K562 (cell line): ENCODE results near the gene TRIP10. TPM values are rescaled to one million over a fixed set of nuclear protein-coding genes. Genes with fewer than 3 reads are reported as not detected.

ENCODE experiments used
- ATAC-seq: fragments of 200-7000 bp; cut with Tn5 transposase; 3 replicates; pipeline ENCODE4 v1.9.1; 2020; ENCODE audit warnings: moderate library complexity
- BruUV-seq: library from RNA; stranded (reverse); fragments of 400-500 nt; replicated peaks from 2 replicates; lab custom pipeline; 2021; lab: Mats Ljungman, UMichigan
- CTCF ChIA-PET: fragments of 300-600 bp; formaldehyde crosslinking; extraction: SDS; loops from one replicate; lab custom pipeline; 2021; ENCODE audit warnings: low intra/inter-chr PET ratio; lab: Yijun Ruan, JAX
- POLR2A ChIA-PET: fragments of 300-600, 350-650 bp; sonication (Branson Sonifier 250); formaldehyde crosslinking; extraction: SDS; loops from one replicate; lab custom pipeline; 2021; ENCODE audit warnings: antibody characterized with exemption, inconsistent platforms; lab: Yijun Ruan, JAX
- DNase-seq, 4 experiments: peaks; one replicate each; pipeline versions ENCODE4 v3.0.0 to v3.0.0-alpha.2; 2011 to 2018; ENCODE audit warnings: low spot score in 3 of 4, mixed read lengths in 3 of 4; ENCODE audit errors: extremely low read depth in 1 of 4
- FAIRE-seq: peaks from 2 replicates; lab custom pipeline; 2011; peaks lifted over from hg19 to GRCh38; lab: Jason Lieb, UNC
- H2AFZ ChIP-seq: 2 replicates; pipeline ENCODE4 v1.6.0; 2011; ENCODE audit warnings: low read depth, low read length, control low read depth, inconsistent platforms
- H3K27ac ChIP-seq: fragments of 200-600 bp; 3 replicates; pipeline ENCODE4 v1.8.0; 2011; ENCODE audit warnings: low read depth, mild to moderate bottlenecking, control low read depth, inconsistent platforms, low read length, moderate library complexity, mixed read lengths; ENCODE audit errors: extremely low read depth
- H3K27me3 ChIP-seq, 2 experiments: fragments of 300-600 bp in 1 of 2; 2 replicates in 1 of 2; 3 replicates in 1 of 2; pipeline versions ENCODE4 v1.6.0 to v1.8.0; 2011; ENCODE audit warnings: inconsistent platforms in 2 of 2, low read length in 2 of 2, mild to moderate bottlenecking in 1 of 2, mixed read lengths in 1 of 2, moderate library complexity in 1 of 2; ENCODE audit not compliant: control insufficient read depth in 2 of 2, insufficient read depth in 2 of 2
- H3K36me3 ChIP-seq: fragments of 300-600 bp; 3 replicates; pipeline ENCODE4 v1.8.0; 2011; ENCODE audit warnings: mild to moderate bottlenecking, low read length, inconsistent platforms; ENCODE audit not compliant: control insufficient read depth, insufficient read depth
- H3K4me1 ChIP-seq, 2 experiments: fragments of 200-600 bp in 1 of 2; replicated peaks in 1 of 2; 2 replicates in 1 of 2; 3 replicates in 1 of 2; pipeline versions ENCODE4 v1.5.1 to v1.8.0; 2011; ENCODE audit warnings: inconsistent platforms in 2 of 2, low read length in 2 of 2, mild to moderate bottlenecking in 1 of 2, mixed read lengths in 1 of 2, moderate library complexity in 1 of 2; ENCODE audit not compliant: control insufficient read depth in 2 of 2, insufficient read depth in 2 of 2
- H3K4me2 ChIP-seq: 2 replicates; pipeline ENCODE4 v1.6.1; 2011; ENCODE audit warnings: low read length, control low read depth, inconsistent platforms, mixed read lengths; ENCODE audit not compliant: insufficient read depth
- H3K4me3 ChIP-seq: fragments of 200-600 bp; sonication (generic), shearing (Covaris generic); 2 replicates; pipeline ENCODE4 v1.5.1; 2016; ENCODE audit warnings: control low read depth, inconsistent platforms
- H3K79me2 ChIP-seq: fragments of 200-600 bp; 3 replicates; pipeline ENCODE4 v1.8.0; 2011; ENCODE audit warnings: low read length, inconsistent platforms; ENCODE audit not compliant: control insufficient read depth, insufficient read depth
- H3K9ac ChIP-seq, 2 experiments: 2 replicates each; pipeline versions ENCODE4 v1.6.0 to v1.6.1; 2011; ENCODE audit warnings: low read depth in 2 of 2, low read length in 2 of 2, control low read depth in 1 of 2, inconsistent platforms in 1 of 2, mild to moderate bottlenecking in 1 of 2, mixed read lengths in 1 of 2; ENCODE audit not compliant: insufficient read depth in 1 of 2
- H3K9me1 ChIP-seq: one replicate; pipeline ENCODE4 v1.6.0; 2011; ENCODE audit warnings: inconsistent platforms, mild to moderate bottlenecking, low read length, moderate library complexity; ENCODE audit not compliant: control insufficient read depth, insufficient read depth
- H3K9me3 ChIP-seq: replicated peaks from 2 replicates; pipeline ENCODE4 v1.5.1; 2011; ENCODE audit warnings: low read depth, low read length, inconsistent platforms; ENCODE audit not compliant: control insufficient read depth, insufficient read depth
- H4K20me1 ChIP-seq: replicated peaks from 2 replicates; pipeline ENCODE4 v1.6.1; 2011; ENCODE audit warnings: low read length, inconsistent platforms, mixed read lengths; ENCODE audit not compliant: control insufficient read depth, insufficient read depth
- NR3C1 ChIP-seq: sonication (generic); formaldehyde crosslinking; IDR thresholded peaks from 2 replicates; pipeline ENCODE4 v1.8.1; 2022; ENCODE audit warnings: missing genetic modification reagents
- NRF1 ChIP-seq, 2 experiments: fragments of 450-650 bp; IDR thresholded peaks in 1 of 2; conservative IDR thresholded peaks in 1 of 2; 2 replicates each; pipeline ENCODE4 v1.6.1; 2014; ENCODE audit warnings: mild to moderate bottlenecking in 2 of 2
- U2AF1 ChIP-seq: fragments of 200-400 bp; formaldehyde crosslinking; optimal IDR thresholded peaks from 2 replicates; pipeline ENCODE3; 2017; ENCODE audit warnings: mild to moderate bottlenecking, low read depth, low read length, moderate library complexity
- ZNF717 ChIP-seq: fragments of 250-450 bp; sonication (Bioruptor Pico); IDR thresholded peaks from 2 replicates; pipeline ENCODE4 v1.5.0; 2021
- WGBS: fragments of 100-300 bp; shearing (Covaris generic); methylation state at CpG from one replicate; pipeline ENCODE4 v1.1.6; 2016; ENCODE audit warnings: low coverage, mixed read lengths; ENCODE audit not compliant: insufficient coverage; ENCODE audit errors: missing lambda C conversion rate; 5-methylcytosine and 5-hydroxymethylcytosine counted together
- in situ Hi-C: fragments of 300-500 bp; cut with MboI; formaldehyde crosslinking; loops from 4 replicates; pipeline ENCODE4 v1.15.0; 2018; ENCODE audit warnings: inconsistent platforms, mixed read lengths
- intact Hi-C: fragments of 100-400 bp; cut with micrococcal nuclease; formaldehyde crosslinking; loops from 2 replicates; pipeline ENCODE4 v1.14.2; 2022
- polyA plus RNA-seq, 8 experiments: library from polyadenylated mRNA; depleted of rRNA in 4 of 8; stranded (reverse) in 5 of 8; unstranded in 3 of 8; fragments of >200 nt; fragmentation: Nextera tagmentation in 2 of 8; fragmentation: Illumina TruSeq in 1 of 8; extraction: Ambion mirVana in 2 of 8; extraction: Trizol in 1 of 8; gene quantifications; 2 replicates each; pipeline versions ENCODE4 v1.2.1 to v1.2.3, GENCODE V29; 2011 to 2014; ENCODE audit warnings: inconsistent platforms in 1 of 8, missing spikeins in 1 of 8
- total RNA-seq, 7 experiments: library from RNA; depleted of rRNA in 6 of 7; stranded (reverse); fragments of >200 nt in 6 of 7; fragmentation: Illumina TruSeq in 2 of 7; extraction: Trizol in 2 of 7; gene quantifications; 2 replicates each; pipeline versions ENCODE4 v1.2.1 to v1.2.3, GENCODE V29; 2011 to 2021; ENCODE audit warnings: low replicate concordance in 1 of 7
- TF ChIP-seq, protein P1 (sequence below), 3 experiments: IDR thresholded peaks in 2 of 3; conservative IDR thresholded peaks in 1 of 3; 2 replicates each; pipeline ENCODE4 v1.5.1; 2011 to 2012; ENCODE audit warnings: low read length in 3 of 3, mild to moderate bottlenecking in 3 of 3, control low read depth in 2 of 3, improper control_type of control experiment in 1 of 3, inconsistent platforms in 1 of 3, low read depth in 1 of 3, mixed read lengths in 1 of 3, moderate library complexity in 1 of 3; ENCODE audit not compliant: insufficient read depth in 2 of 3

TRIP10 gene
- total and polyA plus RNA-seq, 9 of the 15 experiments (the other 6 are each of a cell fraction or from before 2014, with no cell fraction given) = 1.2 to 66.8 (median 36.1) TPM

DNA sequence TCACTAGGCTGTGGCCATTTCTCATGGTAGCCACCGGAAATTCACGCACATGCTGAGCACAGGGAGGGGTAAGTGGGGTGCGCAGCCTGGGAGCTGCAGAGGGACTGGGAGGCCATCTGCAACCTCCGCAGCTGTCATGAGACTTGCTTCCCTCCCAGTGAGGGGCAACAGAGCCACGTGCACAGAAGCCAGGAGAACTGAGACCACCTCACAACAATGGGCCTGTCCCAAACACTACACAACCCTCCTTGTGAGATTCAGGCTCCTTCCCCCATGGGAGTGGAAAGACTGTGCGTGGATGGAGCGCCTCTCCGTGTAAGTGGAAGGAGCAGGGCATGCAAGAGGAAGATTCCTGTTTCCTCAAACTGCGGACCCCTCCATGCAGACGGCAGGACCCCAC, 27.9 kb upstream of the TRIP10 start:
- Histone ChIP-seq H3K36me3 (no peaks in the 10 kb centered on the region), H3K4me2 (no peak overlapping the region), H3K9me1 (no peaks in the 10 kb centered on the region), H4K20me1 (0 out of 2 replicates have a peak, but pooled peaks cover 5% of the 10 kb centered on the region), H3K4me3 (no peak overlapping the region), H3K9ac (0 out of 4 replicates have a peak overlapping the region, but pooled peaks of 1 of the 2 experiments have one; percentile 19), H3K79me2 (no peaks in the 10 kb centered on the region), H3K27me3 (peaks cover 7 to 32% of the 10 kb centered on the region in 2 experiments; a peak in 4 of 5 replicates), H3K9me3 (no peaks in the 10 kb centered on the region), H3K27ac (no peak overlapping the region), H2AFZ (no peak overlapping the region), H3K4me1 (peaks cover 0 to 23% of the 10 kb centered on the region in 2 experiments; a peak in 2 of 5 replicates)
- DNase-seq (no peak), FAIRE-seq (no peak), ATAC-seq (no peak; the same call in 2 of the 3 replicates)
- BruUV-seq = no TSS peak
- 21% methylated on average over 10 of the region's 10 CpGs for whole genome bisulfite sequencing
- TF ChIP-seq ZNF717 (CRISPR knock-in tag) (no peak), U2AF1 (no peak), NRF1 (conservative IDR thresholded peaks at IDR 0.05 in 1 of 2, IDR thresholded peaks at IDR 0.05 in 1 of 2) (peak in 1 of 2 experiments; percentile 39; a peak in 1 of 4 replicates), NR3C1 (CRISPR knock-in tag) (no peak)
- TF ChIP-seq, protein P1, sequence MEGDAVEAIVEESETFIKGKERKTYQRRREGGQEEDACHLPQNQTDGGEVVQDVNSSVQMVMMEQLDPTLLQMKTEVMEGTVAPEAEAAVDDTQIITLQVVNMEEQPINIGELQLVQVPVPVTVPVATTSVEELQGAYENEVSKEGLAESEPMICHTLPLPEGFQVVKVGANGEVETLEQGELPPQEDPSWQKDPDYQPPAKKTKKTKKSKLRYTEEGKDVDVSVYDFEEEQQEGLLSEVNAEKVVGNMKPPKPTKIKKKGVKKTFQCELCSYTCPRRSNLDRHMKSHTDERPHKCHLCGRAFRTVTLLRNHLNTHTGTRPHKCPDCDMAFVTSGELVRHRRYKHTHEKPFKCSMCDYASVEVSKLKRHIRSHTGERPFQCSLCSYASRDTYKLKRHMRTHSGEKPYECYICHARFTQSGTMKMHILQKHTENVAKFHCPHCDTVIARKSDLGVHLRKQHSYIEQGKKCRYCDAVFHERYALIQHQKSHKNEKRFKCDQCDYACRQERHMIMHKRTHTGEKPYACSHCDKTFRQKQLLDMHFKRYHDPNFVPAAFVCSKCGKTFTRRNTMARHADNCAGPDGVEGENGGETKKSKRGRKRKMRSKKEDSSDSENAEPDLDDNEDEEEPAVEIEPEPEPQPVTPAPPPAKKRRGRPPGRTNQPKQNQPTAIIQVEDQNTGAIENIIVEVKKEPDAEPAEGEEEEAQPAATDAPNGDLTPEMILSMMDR (IDR thresholded peaks at IDR 0.05 in 2 of 3, conservative IDR thresholded peaks at IDR 0.05 in 1 of 3; ENCODE audit: insufficient read depth in 2 of 3, low read depth in 1 of 3, low read length in 3 of 3) = 0 out of 6 replicates have a peak, but pooled peaks of 1 of the 3 experiments have one; percentile 1
- in situ Hi-C loops (no loop called here), intact Hi-C loops (no loop called here)
- CTCF ChIA-PET = no interaction called here
- POLR2A ChIA-PET = no interaction called here
